ENCODE measurements around the gene SF3B2. TPM values are rescaled to one million over a fixed set of nuclear protein-coding genes. Genes with fewer than 3 reads are reported as not detected.

The SF3B2 gene
- total and polyA plus RNA-seq, 8 donors: 122 to 233 (median 211) TPM

DNA sequence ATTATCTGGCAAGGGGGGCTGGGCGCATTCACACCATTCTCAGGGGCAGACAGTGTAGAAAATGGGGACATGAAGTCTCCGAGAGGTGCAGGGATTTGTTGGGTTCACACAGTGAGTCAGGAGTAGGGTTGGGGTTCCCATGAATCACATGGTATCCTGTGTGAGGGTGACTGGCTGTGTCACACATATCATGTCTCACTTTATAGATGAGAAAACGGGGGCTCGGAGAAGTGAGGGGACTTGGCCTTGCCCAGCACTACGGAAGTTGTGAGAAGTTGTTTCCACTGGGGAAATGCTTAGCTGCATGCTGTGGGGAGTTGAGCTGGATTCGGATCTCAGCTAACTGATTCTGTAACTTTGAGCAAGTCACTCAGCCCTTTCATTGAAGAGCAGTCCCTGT, 7.4 kb upstream of the SF3B2 start:
- no peak overlapping the region for H3K4me3 ChIP-seq
- no peak overlapping the region for H3K27ac ChIP-seq
- ATAC-seq (no peak), DNase-seq (no peak)
- H3K27me3 ChIP-seq: peaks cover 8 to 25% of the 10 kb centered on the region in 2 donors
- peaks cover 0 to 4% of the 10 kb centered on the region in 2 donors for H3K4me1 ChIP-seq
- intact Hi-C loops (cut with DNase I): no loop called here
- no peaks in the 10 kb centered on the region for H3K9me3 ChIP-seq
- no peaks in the 10 kb centered on the region for H3K36me3 ChIP-seq
- TF ChIP-seq, protein P1, sequence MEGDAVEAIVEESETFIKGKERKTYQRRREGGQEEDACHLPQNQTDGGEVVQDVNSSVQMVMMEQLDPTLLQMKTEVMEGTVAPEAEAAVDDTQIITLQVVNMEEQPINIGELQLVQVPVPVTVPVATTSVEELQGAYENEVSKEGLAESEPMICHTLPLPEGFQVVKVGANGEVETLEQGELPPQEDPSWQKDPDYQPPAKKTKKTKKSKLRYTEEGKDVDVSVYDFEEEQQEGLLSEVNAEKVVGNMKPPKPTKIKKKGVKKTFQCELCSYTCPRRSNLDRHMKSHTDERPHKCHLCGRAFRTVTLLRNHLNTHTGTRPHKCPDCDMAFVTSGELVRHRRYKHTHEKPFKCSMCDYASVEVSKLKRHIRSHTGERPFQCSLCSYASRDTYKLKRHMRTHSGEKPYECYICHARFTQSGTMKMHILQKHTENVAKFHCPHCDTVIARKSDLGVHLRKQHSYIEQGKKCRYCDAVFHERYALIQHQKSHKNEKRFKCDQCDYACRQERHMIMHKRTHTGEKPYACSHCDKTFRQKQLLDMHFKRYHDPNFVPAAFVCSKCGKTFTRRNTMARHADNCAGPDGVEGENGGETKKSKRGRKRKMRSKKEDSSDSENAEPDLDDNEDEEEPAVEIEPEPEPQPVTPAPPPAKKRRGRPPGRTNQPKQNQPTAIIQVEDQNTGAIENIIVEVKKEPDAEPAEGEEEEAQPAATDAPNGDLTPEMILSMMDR (IDR thresholded peaks at IDR 0.05): no peak

DNA sequence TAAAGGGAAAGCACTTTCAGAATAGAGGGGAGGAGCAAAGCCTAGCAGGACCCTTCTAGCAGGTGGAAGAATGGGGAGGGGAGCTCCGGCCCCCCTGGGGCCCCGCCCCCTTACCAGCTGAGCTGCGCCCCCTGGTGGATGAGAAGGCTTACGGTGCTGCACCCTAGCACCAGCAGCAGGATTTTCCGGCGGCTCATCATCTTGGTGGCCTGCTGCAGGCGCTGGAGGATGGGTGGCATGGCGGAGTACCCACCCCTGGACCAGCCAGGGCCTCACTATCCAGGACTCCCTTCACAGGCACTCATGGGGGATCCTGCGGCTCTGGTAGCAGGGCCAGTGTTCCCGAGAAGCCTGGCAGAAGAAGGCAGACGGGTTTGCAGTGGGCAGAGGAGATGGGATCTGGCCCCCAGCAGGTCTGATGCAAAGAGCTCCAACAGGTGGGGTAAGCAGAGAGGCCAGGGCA, 7.0 kb upstream of the SF3B2 start:
- ATAC-seq (peak; percentile 91), DNase-seq (peak; percentile 45 to 93 (median 74))
- TF ChIP-seq, protein P1 (IDR thresholded peaks at IDR 0.05): peak; percentile 88 to 96
- Histone ChIP-seq H3K27ac (no peak overlapping the region), H3K36me3 (no peaks in the 10 kb centered on the region), H3K4me3 (no peak overlapping the region), H3K4me1 (peaks cover 0 to 4% of the 10 kb centered on the region in 2 donors), H3K27me3 (peaks cover 8 to 26% of the 10 kb centered on the region in 2 donors), H3K9me3 (no peaks in the 10 kb centered on the region)
- intact Hi-C loops (cut with DNase I): no loop called here

DNA sequence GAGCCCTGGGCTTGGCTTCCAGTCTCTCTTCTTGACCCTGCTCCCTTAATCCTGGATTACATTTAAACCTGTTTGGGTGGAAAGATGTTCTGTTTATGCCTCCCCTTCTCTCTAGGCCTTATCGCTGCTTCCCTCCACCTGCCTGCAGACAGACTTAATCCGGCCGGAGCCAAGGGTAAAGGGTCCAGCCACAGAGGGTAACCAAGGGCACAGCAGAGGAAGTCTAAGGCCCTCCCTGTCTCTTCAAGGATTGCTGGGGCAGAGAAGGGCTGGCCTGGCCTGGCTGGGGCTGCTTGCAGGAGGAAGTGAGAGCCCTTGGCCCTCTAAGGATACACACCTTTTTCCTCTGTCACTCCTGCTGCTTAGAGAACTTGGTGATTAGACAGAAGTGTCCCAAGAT, 5.3 kb upstream of the SF3B2 start:
- H3K4me3 ChIP-seq: no peak overlapping the region
- H3K9me3 ChIP-seq: no peaks in the 10 kb centered on the region
- no peaks in the 10 kb centered on the region for H3K36me3 ChIP-seq
- ATAC-seq: no peak
- H3K4me1 ChIP-seq: peaks cover 0 to 12% of the 10 kb centered on the region in 2 donors
- intact Hi-C loops (cut with DNase I): no loop called here
- peaks cover 8 to 26% of the 10 kb centered on the region in 2 donors for H3K27me3 ChIP-seq
- TF ChIP-seq, protein P1 (IDR thresholded peaks at IDR 0.05): no peak
- H3K27ac ChIP-seq: no peak overlapping the region
- no peak for DNase-seq

DNA sequence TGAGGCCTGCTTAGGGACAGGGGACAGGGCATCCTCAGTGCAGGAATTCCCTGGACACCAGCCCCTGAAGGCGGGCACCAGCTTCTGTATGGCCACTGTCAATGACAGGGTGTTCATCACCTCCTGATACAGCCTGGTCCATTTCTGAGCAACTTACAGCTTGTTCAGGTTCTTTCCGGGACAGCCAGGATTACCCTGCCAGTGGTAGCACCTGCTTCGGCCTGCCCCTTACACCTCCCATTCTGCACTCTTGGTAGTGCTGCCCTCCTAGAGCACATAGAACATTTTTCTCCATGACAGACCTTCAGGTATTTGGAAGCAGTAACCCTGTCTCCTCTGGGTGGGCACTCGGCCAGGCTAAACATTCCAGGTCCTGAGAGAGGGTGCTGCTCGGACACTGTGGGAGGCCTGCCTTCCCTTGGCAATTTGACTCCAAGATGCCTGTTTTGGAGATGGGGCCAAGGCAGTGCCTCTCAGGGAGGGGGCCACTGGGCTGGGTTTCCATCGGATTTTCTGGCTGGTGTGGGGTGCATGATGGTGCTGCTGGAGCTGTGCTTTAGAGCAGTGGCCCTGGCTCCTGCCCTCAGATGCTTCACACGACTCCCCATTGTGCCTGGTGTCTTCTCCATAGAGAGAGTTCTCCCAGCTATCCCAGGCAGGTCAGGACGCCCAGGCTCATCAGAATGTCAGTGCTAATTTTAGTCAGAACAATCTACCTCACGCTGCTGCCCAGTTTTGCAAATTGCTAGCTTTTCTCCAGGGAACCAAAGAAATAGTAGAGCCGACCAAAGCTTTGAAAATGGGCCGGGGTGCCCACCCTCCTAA, 4.4 kb upstream of the SF3B2 start:
- intact Hi-C loops (cut with DNase I): no loop called here
- no peak for DNase-seq

More for the DNA sequence above, 4.4 kb upstream of the SF3B2 start:
- H3K9me3 ChIP-seq: no peaks in the 10 kb centered on the region
- no peak overlapping the region for H3K27ac ChIP-seq
- H3K4me3 ChIP-seq: no peak overlapping the region
- TF ChIP-seq, protein P1 (IDR thresholded peaks at IDR 0.05): no peak
- peaks cover 0 to 13% of the 10 kb centered on the region in 2 donors for H3K4me1 ChIP-seq
- no peak for ATAC-seq
- peaks cover 8 to 26% of the 10 kb centered on the region in 2 donors for H3K27me3 ChIP-seq
- H3K36me3 ChIP-seq: no peaks in the 10 kb centered on the region

All from left lung (tissue), 10 donors.